IPS DF 19.7 (cell line): Measurements from ENCODE around the gene NKX2-3.

ENCODE experiments used
- DNase-seq: peaks from one replicate; pipeline ENCODE4 v3.0.0-alpha.2; 2013; ENCODE audit warnings: low read depth, low spot score

NKX2-3 gene

DNA sequence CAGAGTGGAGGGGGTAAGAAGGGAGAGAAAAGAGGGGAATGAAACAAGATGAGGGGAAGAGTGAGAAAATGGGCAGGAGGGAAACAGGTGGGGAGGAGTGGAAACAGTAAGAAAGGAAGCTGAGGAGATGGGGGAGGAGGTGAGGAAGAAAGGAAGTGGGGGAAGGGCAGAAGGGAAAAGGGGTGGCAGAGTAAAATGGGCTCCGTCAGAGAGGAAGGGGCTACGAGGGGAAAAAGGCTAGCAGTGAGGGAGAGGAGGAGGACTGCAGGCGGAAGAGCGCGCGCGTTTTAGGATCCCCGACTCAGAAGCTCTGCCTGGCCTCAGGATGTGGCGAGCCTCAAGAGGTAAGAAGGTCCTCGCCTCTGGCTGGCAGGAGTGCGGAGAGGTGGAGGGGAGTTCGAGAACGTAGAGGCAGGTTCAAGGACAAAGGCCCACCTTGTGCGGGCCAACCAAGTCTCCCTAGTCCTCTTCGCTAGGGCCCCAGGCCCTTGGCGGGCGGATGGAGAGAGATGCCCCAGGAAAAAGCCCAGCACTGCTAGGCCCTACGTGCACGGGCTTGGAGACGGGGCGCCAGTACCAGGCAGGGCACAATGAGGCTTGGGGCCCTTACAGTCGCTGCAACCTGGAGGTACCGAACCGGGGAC lies 5.8 kb upstream of the NKX2-3 start:
- DNase-seq: no peak

DNA sequence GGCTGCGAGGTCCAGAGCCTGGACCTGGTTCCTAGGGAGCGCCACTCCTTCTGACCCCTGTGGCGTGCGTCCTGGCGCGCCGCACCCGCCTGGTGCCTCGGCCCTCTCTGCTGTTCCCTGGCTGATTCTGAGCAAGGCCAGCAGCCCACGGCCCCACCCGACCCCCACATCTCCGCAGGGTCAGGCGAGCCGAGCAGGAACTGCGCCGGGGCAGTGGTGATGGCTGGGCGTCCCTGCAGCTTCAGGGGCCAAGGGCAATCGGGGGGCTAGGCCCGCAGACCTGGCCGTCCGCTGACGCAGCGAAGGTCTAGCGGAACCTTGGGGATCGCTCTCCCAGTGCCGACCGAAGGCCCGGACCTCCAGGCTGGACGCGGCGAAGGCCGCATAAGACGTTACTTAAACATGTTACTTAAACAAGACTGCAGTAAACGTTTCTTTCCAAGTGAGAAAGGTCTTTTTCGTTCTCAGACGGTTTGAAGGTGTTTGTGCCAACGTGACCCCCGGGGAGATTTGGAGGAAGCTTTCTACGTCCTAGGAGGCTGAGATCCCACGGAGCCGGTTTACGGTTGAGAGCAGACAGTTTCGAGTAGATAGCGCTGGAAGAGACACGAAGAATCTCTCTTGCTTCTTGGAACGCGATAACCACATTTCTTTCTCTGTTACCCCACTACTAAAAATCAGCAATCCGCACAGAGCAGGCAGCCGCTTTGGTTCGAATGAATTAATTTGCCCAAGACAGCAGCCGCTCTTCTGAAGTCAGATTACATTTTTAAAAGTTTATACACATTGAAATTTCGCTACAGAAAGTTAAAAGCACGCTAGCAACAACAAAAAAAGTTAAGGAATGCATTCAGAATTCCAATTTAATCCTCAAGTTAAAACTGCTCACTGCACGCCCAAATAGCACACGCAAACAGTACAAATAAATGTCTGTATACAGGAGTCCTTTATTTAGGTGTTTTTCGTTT lies 4.9 kb upstream of the NKX2-3 start:
- no peak for DNase-seq

DNA sequence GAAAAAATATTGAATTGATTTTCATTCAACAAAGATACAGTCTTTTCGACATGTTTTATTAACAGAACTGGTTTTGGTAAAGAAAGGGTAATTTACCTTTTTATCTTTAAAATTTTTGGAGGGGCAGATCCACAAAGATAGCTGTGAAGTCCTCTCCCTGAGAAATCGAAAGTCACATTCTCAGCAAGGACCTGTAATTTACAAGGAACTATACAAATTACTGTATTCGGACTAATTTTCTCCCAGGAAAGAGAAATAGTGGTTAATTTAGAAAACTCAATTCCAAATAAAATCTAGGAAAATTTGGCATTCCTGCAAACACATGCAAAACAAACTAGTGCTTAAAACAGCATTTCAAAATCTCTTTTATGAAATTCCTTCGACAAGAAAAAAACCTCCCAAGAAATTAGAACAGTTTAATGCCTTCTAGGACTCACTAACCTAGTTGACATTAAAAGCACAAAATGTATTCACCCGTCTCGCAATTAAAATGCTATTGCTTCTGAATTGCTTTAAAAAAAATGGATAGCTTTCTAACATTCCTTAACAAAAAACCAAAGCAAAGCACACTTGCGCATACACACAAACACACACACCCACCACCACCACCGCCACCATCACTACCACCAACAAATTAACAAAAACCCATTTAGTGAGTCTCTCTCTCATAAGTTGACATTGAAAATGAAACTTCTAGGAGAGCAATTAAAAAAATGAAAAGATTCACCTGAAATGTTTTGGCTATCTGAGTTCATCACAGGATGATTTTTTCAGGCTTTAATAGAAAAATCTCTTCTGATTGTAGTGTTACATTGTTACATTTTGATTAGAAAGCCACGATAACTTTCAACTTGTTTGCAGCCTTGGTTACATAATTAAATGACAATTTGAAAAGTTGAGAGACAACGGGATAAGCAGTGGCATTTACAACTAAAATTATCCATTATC lies 4.0 kb upstream of the NKX2-3 start:
- no peak for DNase-seq

DNA sequence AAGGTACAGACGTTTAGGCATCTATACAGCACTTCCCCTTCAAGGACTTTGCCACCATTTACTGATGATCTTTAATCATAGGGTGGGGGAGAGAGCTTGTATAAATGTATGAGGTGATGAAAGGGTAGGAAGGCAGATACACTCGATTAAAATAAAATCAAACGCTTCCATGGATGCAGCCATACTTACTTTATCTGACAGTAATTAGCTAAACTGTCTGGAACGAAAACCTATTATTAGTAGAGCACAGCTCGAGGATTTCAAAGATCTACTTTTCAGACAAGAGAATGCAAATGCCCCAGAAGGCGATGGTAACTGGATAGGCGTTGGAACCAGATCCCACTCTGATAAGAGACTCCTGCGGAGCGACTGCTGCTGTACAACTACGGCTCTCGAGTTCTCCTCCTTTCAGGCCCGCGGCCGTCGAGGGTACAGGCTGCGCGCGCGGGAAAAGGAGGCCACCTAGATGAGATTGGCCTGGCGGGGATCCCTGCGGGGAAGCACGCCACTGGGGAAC lies 3.1 kb upstream of the NKX2-3 start:
- no peak for DNase-seq

DNA sequence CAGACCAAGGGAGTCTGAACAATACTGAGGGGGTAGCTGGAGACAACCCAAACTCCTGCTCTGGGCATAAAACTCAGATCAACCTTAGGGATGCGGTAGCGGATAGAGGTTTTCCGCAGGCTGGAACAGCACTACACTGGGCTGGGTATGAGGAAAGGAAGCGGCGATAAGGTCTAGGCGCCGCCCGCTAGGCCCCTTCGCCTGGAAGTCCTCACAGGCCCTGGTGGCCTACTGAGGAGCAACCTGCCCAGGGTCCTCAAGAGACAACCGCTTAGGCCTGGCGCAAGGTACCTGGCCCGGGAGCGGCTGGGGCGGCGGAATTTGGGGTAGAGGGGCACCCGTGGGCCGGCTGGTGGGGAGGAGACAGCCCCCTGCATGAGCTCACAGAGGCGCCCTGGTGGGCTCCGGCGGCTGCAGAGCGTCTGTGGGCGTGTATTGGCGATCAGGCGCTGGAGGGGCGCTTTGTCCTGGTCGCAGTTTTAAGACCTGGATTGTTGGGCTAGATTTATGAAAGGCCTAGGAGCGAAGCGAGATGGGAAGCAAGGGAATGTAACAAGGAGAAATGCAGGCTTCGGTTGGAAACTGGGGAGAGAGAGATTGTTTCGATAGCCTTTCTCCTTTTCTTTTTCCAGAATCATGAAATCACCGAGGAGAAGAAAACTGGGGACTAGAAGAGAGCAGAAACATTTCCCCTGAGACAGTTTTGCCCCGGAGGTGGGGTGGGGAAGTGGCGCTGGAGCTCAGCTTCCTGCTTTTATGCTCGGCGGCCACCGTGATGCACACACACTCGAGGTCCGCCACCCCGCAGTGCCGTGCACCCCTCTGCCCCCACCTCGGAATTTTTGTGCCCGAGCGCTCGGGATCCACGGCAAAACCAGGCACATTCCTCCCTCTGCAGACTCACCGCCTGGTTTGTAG lies 2.4 kb upstream of the NKX2-3 start:
- DNase-seq: no peak

DNA sequence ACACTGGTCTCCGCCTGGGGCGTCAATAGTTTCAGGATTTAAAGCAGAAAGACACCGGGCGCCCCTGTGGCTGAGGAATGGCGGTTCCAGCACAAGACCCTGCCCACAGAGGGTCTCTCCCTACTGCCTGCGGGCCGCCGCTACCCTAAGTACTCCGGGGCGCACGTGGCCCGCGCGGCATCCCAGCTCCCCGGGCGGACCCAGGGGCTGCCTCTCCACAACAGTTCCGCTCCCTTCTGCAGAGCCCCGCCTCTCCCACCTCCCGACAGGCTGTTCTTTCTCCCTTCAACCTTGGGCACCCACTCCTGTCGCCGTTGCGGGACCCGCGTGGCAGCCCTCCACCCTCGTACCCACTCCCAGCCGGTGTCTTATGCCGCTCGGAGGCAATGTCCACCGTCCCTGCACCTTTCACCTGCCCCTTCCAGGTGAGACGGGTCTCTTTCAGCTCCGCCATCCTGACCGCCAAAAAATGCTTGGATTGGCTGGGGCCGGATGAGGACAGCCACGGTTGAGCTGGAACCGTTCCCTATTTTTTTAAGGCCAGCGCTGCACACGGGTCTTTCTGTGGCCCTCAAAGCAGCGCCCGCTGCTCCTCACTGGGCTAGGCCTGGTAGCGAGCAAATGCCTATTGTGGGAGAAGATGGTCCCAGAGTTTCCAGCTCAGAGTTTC lies 1.6 kb upstream of the NKX2-3 start:
- DNase-seq: no peak

DNA sequence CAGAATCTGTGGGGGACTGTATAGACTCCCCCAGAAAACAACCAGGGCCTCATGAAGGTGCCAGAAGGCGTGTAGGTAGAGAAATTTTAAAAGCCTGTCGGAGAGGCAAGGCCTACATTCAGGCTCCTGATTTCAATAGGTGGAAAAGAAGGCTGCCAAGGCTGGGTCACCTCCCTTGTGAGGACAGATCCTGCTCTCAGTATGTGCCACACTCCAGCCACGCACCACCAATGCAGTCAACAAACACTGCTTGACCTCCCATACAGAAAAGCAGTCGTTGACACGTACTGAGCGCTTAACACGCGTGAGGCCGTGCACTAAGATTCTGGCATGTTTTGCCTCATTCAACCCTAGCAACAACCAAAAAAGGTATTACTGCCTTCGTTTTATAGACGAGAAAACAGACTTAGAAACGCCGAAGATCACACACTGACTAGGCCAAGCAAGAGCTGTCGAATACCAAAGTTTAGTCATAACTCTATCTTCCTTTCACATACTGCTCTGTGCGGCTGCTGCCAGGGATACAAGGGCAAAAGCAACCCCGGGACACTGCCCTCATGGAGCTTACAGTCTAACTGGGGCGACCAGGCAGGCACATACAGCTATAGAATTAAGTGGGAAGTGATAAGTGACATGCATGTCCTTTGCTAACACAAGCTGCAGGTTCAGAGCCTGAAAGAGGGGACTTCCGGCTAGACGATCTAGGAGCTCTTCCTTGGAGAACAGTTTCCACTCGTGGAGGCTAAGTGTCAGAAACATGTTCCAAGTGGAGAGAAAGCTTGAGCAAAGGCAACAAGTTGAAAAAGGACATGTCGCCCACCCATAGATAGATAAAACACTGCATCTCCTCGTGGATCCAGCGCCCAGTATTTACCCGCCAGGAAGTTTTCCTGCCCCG lies 797 bp upstream of the NKX2-3 start:
- DNase-seq: no peak

DNA sequence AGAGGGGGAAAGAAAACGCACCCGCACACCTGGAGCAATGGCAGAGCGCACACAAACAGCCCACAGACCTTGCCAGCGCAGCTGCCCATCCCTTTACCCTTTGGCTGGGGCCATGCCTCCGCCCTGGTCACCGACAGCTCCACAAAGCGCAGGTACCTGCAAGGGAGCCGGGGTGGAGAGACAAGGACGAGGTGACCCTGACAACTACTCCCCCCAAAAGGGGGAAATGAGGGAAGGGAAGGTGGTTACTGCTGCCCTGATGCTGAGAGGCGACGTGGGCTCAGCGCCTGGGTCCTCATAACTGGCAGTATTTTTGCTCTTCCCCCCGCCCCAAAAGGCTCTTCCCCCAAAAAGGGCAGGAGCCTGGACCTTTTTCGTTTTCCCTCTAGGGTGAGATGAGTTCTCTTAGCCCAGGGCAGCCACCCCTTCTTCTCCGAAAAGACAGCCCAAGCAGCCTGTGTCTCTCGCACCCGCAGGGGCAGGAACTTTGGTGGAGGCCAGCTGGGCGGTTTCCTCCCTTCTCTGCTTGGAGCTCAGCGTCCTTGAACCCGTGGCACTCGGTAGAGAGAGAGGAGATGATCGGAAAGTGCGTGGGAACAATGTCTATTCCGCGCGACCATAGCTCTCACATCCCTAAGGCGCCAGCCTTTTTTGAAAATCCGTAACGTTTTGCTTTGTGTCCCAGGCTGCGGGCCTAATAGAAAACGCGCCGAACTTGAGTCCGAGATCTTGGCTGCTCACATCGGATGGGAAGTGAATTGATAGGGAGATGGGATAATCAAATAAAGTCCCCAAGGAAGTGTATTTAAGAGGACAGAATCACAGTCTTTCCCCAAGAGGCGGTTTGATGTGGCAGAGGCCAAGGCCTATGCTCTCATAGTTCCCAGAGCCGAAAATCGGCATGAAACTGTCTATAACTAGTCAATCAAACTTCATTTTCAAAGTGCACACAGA lies 1.0 kb downstream of the NKX2-3 start:
- DNase-seq: no peak

DNA sequence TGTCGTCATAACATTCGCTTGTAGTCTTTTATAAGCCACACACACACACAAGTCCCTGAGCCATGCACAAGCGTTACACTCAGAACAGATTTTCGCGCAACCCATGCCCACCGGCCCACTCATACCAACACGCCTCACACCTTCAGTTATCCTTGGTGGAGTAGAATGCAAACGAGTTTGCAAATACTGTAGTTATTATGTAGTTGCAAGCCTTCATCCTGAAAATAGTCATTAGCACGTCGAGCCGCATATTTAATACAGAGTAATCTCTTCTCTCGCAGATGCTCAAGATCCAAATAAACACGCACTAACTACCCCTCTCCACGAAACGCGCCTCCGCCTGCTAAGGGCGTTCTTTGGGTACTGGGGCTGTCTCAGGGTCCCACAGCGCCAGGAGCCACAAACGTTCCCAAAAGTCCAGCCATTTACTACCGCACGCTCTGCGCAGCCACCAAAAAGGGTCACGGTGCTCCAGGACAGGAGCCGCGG lies 1.8 kb downstream of the NKX2-3 start:
- no peak for DNase-seq

DNA sequence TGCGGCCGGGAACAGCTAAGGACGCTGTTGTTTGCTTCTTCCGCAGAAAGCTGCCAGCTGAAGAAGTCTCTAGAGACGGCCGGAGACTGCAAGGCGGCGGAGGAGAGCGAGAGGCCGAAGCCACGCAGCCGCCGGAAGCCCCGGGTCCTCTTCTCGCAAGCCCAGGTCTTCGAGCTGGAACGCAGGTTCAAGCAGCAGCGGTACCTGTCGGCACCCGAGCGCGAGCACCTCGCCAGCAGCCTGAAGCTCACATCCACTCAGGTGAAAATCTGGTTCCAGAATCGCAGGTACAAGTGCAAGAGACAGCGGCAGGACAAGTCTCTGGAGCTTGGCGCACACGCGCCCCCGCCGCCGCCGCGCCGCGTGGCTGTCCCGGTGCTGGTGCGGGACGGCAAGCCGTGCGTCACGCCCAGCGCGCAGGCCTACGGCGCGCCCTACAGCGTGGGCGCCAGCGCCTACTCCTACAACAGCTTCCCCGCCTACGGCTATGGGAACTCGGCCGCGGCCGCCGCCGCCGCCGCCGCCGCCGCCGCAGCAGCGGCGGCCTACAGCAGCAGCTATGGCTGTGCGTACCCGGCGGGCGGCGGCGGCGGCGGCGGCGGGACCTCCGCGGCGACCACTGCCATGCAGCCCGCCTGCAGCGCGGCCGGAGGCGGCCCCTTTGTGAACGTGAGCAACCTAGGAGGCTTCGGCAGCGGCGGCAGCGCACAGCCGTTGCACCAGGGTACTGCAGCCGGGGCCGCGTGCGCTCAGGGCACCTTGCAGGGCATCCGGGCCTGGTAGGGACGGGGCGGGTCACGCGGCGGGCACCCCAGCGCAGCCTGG lies 2.4 kb downstream of the NKX2-3 start:
- no peak for DNase-seq

DNA sequence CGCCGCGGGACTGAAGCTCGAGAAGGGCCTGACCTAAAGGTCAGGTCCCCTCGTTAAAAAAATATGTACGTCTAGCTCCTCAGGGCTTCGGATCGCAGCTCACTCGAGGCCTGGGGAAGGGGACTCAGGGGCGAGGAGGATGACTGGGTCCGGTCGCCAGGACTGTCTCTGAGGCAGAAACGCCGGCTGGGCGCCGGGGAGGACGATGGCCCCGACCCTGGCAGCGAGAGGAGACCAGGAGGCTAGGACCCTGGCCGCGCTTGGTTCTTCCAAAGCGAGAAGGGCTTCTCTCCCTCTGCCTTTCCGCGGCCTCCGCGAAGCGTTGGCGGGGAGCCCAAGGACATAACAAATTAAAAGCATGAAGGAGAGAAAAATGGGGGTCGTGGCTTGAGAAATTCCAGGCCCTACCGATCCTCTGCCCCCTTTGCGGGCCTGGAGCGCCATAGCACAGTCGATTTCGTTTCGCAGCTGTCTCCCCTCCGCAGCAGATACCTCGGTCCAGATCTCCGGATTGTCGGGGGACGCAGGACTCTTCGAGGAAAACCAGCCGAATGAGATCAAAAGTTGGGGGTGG lies 3.1 kb downstream of the NKX2-3 start:
- DNase-seq: no peak

DNA sequence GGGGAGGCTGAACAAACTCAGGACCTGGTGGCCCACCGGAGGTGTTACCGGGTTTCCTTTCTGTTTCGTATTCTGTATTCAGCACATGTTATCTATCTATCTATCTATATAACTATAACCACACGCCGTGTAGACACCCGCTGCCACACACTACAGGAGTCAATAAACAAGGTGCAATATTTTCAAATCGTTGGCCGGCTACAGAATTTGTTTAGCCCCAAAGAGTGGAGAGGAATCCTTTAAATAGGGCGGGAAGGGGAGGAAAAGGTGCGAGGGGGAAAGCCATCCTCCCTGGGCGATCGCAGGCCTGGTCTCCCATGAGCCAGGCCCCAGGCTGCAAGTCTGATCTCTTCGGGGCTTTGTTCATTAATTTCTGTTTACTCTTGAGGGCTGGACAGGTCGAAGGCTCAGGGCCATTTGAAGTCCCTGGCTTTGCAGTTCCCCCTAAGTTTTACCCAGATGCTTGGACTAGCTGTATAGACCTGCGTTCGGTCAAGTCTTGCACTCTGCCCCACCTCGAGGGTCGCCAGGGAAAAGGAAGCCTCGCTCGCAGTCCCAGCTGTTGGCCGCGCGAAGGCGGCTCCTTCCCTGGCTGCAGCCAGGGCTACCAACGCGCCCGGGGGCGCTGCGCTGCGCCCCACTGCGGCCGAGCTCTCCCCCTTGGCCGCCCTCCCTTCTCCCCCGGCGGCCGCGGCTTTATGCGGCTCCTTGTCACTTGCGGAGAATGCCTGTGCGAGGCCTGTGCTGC lies 3.8 kb downstream of the NKX2-3 start:
- no peak for DNase-seq

DNA sequence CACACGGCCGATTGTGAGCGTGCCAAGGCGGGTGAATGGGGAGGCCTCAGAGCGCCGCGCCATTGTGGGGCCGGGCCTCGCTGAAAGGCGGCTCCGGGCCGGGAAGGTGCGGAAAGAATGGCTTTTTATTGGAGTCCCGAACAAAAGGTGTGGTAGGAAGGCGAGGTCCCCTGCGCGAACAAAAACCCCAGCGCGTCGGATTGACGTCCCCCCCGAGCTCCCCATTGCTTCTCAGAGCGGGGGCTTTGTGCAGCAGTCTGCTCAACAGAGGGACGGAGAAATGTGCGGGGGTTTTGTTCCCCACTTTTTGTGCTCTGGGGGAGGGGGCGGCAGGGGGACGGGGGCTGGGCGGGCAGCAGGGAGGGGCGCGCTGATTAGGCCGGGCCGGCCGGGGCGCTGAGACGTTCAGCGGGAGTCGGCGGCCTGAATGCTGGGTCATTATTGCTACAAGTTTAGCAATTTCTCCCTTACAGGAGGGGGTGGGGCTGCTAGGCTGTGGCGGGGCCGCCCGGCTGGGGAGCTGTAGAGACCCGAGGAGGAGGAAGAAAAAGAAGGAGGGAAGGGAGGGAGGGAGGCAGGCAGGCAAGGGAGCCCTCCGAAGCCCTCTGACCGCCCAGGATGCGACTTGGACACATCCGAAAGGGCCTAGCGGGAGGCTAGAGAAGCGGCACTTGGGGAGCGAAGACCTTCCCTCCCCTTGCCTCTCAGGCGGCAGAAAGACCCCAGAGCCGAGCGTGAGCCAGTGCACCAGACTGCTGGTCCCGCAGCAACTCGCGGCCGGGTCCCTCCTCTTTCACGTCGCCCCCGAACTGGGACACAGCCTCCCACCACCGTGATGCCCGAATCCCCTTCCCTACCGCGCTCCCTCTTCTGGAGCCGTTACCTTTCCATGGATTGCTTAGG lies 4.6 kb downstream of the NKX2-3 start:
- DNase-seq: no peak
